ENCODE results near the gene TMEM123.

The TMEM123 gene

GRCh38 chr11:102452461-102453301 is at the start of gene TMEM123:
Gene TMEM123, minus strand, starts transcription at chr11:102452765. Its CDS starts 142 bp downstream, at chr11:102452623.
- DNase-seq (ENCODE audit: low read depth in 2 of 2), result peak; percentile 79 to 87

- DNase-seq (ENCODE audit: low read depth in 2 of 2), result no peak
Observed at GRCh38 chr11:102500829-102501228, 48.3 kb upstream of the TMEM123 start.

- DNase-seq (ENCODE audit: low read depth in 2 of 2), result no peak
Observed at GRCh38 chr11:102499931-102500330, 47.4 kb upstream of the TMEM123 start.

GRCh38 chr11:102499151-102499550 is 46.6 kb upstream of the TMEM123 start:
- no peak for DNase-seq (ENCODE audit: low read depth in 2 of 2)

GRCh38 chr11:102497061-102497460 is 44.5 kb upstream of the TMEM123 start:
- DNase-seq (ENCODE audit: low read depth in 2 of 2), result no peak

- DNase-seq (ENCODE audit: low read depth in 2 of 2), result peak; percentile 3 to 21
Observed at GRCh38 chr11:102495161-102496042, 42.8 kb upstream of the TMEM123 start.

- no peak for DNase-seq (ENCODE audit: low read depth in 2 of 2)
Observed at GRCh38 chr11:102494216-102494615, 41.7 kb upstream of the TMEM123 start.

GRCh38 chr11:102493524-102493923 is 41.0 kb upstream of the TMEM123 start:
- no peak for DNase-seq (ENCODE audit: low read depth in 2 of 2)

GRCh38 chr11:102491969-102492368 is 39.4 kb upstream of the TMEM123 start:
- DNase-seq (ENCODE audit: low read depth in 2 of 2), result no peak

GRCh38 chr11:102489186-102490145 is 36.9 kb upstream of the TMEM123 start:
- no peak for DNase-seq (ENCODE audit: low read depth in 2 of 2)

GRCh38 chr11:102488208-102488607 is 35.6 kb upstream of the TMEM123 start:
- no peak for DNase-seq (ENCODE audit: low read depth in 2 of 2)

GRCh38 chr11:102487214-102487613 is 34.6 kb upstream of the TMEM123 start:
- DNase-seq (ENCODE audit: low read depth in 2 of 2), result no peak

- DNase-seq (ENCODE audit: low read depth in 2 of 2), result no peak
Observed at GRCh38 chr11:102486584-102486983, 34.0 kb upstream of the TMEM123 start.

- no peak for DNase-seq (ENCODE audit: low read depth in 2 of 2)
Observed at GRCh38 chr11:102485095-102485722, 32.6 kb upstream of the TMEM123 start.

GRCh38 chr11:102482433-102482832 is 29.9 kb upstream of the TMEM123 start:
- no peak for DNase-seq (ENCODE audit: low read depth in 2 of 2)

GRCh38 chr11:102479733-102480132 is 27.2 kb upstream of the TMEM123 start:
- no peak for DNase-seq (ENCODE audit: low read depth in 2 of 2)

GRCh38 chr11:102478673-102479299 is 26.2 kb upstream of the TMEM123 start:
- DNase-seq (ENCODE audit: low read depth in 2 of 2), result no peak

GRCh38 chr11:102476812-102477211 is 24.2 kb upstream of the TMEM123 start:
- no peak for DNase-seq (ENCODE audit: low read depth in 2 of 2)

- no peak for DNase-seq (ENCODE audit: low read depth in 2 of 2)
Observed at GRCh38 chr11:102476069-102476468, 23.5 kb upstream of the TMEM123 start.

GRCh38 chr11:102473543-102473942 is 21.0 kb upstream of the TMEM123 start:
- DNase-seq (ENCODE audit: low read depth in 2 of 2), result no peak

GRCh38 chr11:102472127-102472526 is 19.6 kb upstream of the TMEM123 start:
- DNase-seq (ENCODE audit: low read depth in 2 of 2), result no peak

Measured in stimulated activated CD8-positive, alpha-beta memory T cell treated with anti-CD3 and anti-CD28 coated beads, Interleukin-7, amount 100 ng/mL, for 4 hours (primary cell).